IMR-90 (cell line): ENCODE data around the gene IFI30. TPM values are rescaled to one million over a fixed set of nuclear protein-coding genes. Genes with fewer than 3 reads are reported as not detected.

Experiments
- ATAC-seq: fragments of 200-7000 bp; cut with Tn5 transposase; 2 replicates; pipeline ENCODE4 v1.9.1; 2020; ENCODE audit warnings: low read depth, mild to moderate bottlenecking, moderate library complexity
- BruUV-seq: library from RNA; stranded (reverse); fragments of 400-500 nt; replicated peaks from 2 replicates; lab custom pipeline; 2021; lab: Mats Ljungman, UMichigan
- CTCF ChIA-PET: fragments of 300-600 bp; formaldehyde crosslinking; extraction: SDS; loops from one replicate; lab custom pipeline; 2021; ENCODE audit warnings: antibody characterized with exemption; lab: Yijun Ruan, JAX
- POLR2A ChIA-PET: fragments of 300-600 bp; sonication (Branson Sonifier 250); formaldehyde crosslinking; loops from one replicate; lab custom pipeline; 2022; ENCODE audit warnings: antibody characterized with exemption; ENCODE audit not compliant: unreplicated experiment; lab: Charles Lee
- DNase-seq: peaks from one replicate; pipeline ENCODE4 v3.0.0; 2013
- H2AFZ ChIP-seq: replicated peaks from 2 replicates; pipeline ENCODE3; 2013; ENCODE audit warnings: low read length, mild to moderate bottlenecking; ENCODE audit not compliant: poor library complexity
- H2AK5ac ChIP-seq: 2 replicates; pipeline ENCODE4 v1.6.1; 2013; ENCODE audit warnings: low read depth, low read length, inconsistent platforms
- H2AK9ac ChIP-seq: replicated peaks from 2 replicates; pipeline ENCODE3; 2013; ENCODE audit warnings: mild to moderate bottlenecking, low read depth, low read length, moderate library complexity; ENCODE audit not compliant: poor library complexity
- H2BK120ac ChIP-seq: 2 replicates; pipeline ENCODE4 v1.6.1; 2013; ENCODE audit warnings: low read depth, low read length, inconsistent platforms
- H2BK15ac ChIP-seq: 3 replicates; pipeline ENCODE4 v1.6.1; 2013; ENCODE audit warnings: low read depth, low read length, inconsistent platforms
- H2BK20ac ChIP-seq: 2 replicates; pipeline ENCODE4 v1.6.1; 2013; ENCODE audit warnings: low read depth, mild to moderate bottlenecking, inconsistent platforms, low read length, moderate library complexity
- H2BK5ac ChIP-seq: 2 replicates; pipeline ENCODE4 v1.6.1; 2013; ENCODE audit warnings: mild to moderate bottlenecking, low read depth, low read length, inconsistent platforms; ENCODE audit not compliant: poor library complexity, severe bottlenecking
- H3K14ac ChIP-seq: replicated peaks from 2 replicates; pipeline ENCODE4 v1.6.1; 2013; ENCODE audit warnings: low read depth, low read length, inconsistent platforms
- H3K18ac ChIP-seq: 2 replicates; pipeline ENCODE4 v1.6.1; 2013; ENCODE audit warnings: low read depth, low read length, control low read depth
- H3K23ac ChIP-seq: 2 replicates; pipeline ENCODE4 v1.6.1; 2013; ENCODE audit warnings: low read depth, low read length, inconsistent platforms
- H3K27ac ChIP-seq: 2 replicates; pipeline ENCODE4 v1.5.1; 2013; ENCODE audit warnings: mild to moderate bottlenecking, control low read depth, low read length; ENCODE audit not compliant: insufficient read depth
- H3K27me3 ChIP-seq: 2 replicates; pipeline ENCODE4 v1.6.1; 2013; ENCODE audit warnings: low read length; ENCODE audit not compliant: control insufficient read depth, insufficient read depth
- H3K36me3 ChIP-seq: 2 replicates; pipeline ENCODE4 v1.6.1; 2013; ENCODE audit warnings: low read length, mixed read lengths; ENCODE audit not compliant: control insufficient read depth, insufficient read depth
- H3K4ac ChIP-seq: 2 replicates; pipeline ENCODE4 v1.6.1; 2013; ENCODE audit warnings: low read depth, low read length, inconsistent platforms
- H3K4me1 ChIP-seq: 2 replicates; pipeline ENCODE4 v1.6.1; 2013; ENCODE audit warnings: low read length, mixed read lengths; ENCODE audit not compliant: control insufficient read depth, insufficient read depth
- H3K4me2 ChIP-seq: 2 replicates; pipeline ENCODE4 v1.6.1; 2013; ENCODE audit warnings: low read depth, mild to moderate bottlenecking, control low read depth, low read length, moderate library complexity
- H3K4me3 ChIP-seq: 2 replicates; pipeline ENCODE4 v1.5.1; 2013; ENCODE audit warnings: low read depth, mild to moderate bottlenecking, control low read depth, low read length, moderate library complexity; ENCODE audit not compliant: insufficient read depth
- H3K56ac ChIP-seq: 2 replicates; pipeline ENCODE4 v1.6.1; 2013; ENCODE audit warnings: low read length, inconsistent platforms; ENCODE audit not compliant: insufficient read depth; ENCODE audit errors: extremely low read depth
- H3K79me1 ChIP-seq, 2 experiments: 2 replicates each; pipeline ENCODE4 v1.6.1; 2013; ENCODE audit warnings: low read length in 2 of 2, inconsistent platforms in 1 of 2, low read depth in 1 of 2
- H3K9ac ChIP-seq: 2 replicates; pipeline ENCODE4 v1.6.1; 2013; ENCODE audit warnings: low read depth, low read length, control low read depth
- H3K9me1 ChIP-seq: 2 replicates; pipeline ENCODE4 v1.6.1; 2013; ENCODE audit warnings: low read length, inconsistent platforms; ENCODE audit not compliant: insufficient read depth
- H3K9me3 ChIP-seq: 2 replicates; pipeline ENCODE4 v1.6.1; 2013; ENCODE audit warnings: low read length; ENCODE audit not compliant: control insufficient read depth, insufficient read depth
- H4K20me1 ChIP-seq: 2 replicates; pipeline ENCODE4 v1.6.1; 2013; ENCODE audit warnings: low read length, inconsistent platforms; ENCODE audit not compliant: insufficient read depth
- H4K5ac ChIP-seq: 2 replicates; pipeline ENCODE4 v1.6.1; 2013; ENCODE audit warnings: mild to moderate bottlenecking, low read depth, low read length, control low read depth
- H4K8ac ChIP-seq, 2 experiments: 2 replicates each; pipeline ENCODE4 v1.6.1; 2013; ENCODE audit warnings: low read depth in 2 of 2, low read length in 2 of 2, control low read depth in 1 of 2, inconsistent platforms in 1 of 2
- H4K91ac ChIP-seq: 2 replicates; pipeline ENCODE4 v1.6.1; 2013; ENCODE audit warnings: low read depth, low read length, inconsistent platforms; ENCODE audit not compliant: insufficient read depth
- CHD1 ChIP-seq: IDR thresholded peaks from 2 replicates; pipeline ENCODE4 v1.6.1; 2012; ENCODE audit warnings: low read depth, low read length, improper control_type of control experiment
- MAZ ChIP-seq: IDR thresholded peaks from 2 replicates; pipeline ENCODE4 v1.6.1; 2012; ENCODE audit warnings: low read depth, mild to moderate bottlenecking, low read length, improper control_type of control experiment, moderate library complexity, borderline replicate concordance
- POLR2A ChIP-seq: IDR thresholded peaks from 2 replicates; pipeline ENCODE4 v1.6.1; 2012; ENCODE audit warnings: mild to moderate bottlenecking, low read depth, low read length
- RAD21 ChIP-seq: IDR thresholded peaks from 2 replicates; pipeline ENCODE4 v1.6.1; 2012; ENCODE audit warnings: low read length, improper control_type of control experiment
- RCOR1 ChIP-seq: IDR thresholded peaks from 2 replicates; pipeline ENCODE4 v1.6.1; 2012; ENCODE audit warnings: mild to moderate bottlenecking, low read length, improper control_type of control experiment; ENCODE audit not compliant: insufficient replicate concordance
- RFX5 ChIP-seq: IDR thresholded peaks from 2 replicates; pipeline ENCODE4 v1.8.0; 2012; ENCODE audit warnings: low read depth, mild to moderate bottlenecking, low read length, moderate library complexity
- SMC3 ChIP-seq: fragments of 150-350 bp; IDR thresholded peaks from 2 replicates; pipeline ENCODE4 v1.6.1; 2016; ENCODE audit warnings: low read depth, mild to moderate bottlenecking, antibody characterized with exemption, low read length, moderate library complexity
- WGBS, 2 experiments: methylation state at CpG; one replicate each; pipeline versions ENCODE4 v1.1.5 to v1.1.7; 2013; ENCODE audit warnings: missing lambda C conversion rate in 2 of 2; ENCODE audit not compliant: insufficient read length in 1 of 2; ENCODE audit errors: extremely low coverage in 2 of 2; 5-methylcytosine and 5-hydroxymethylcytosine counted together
- dilution Hi-C: fragments of 300-500 bp; cut with HindIII; formaldehyde crosslinking; loops from one replicate; pipeline ENCODE4 v1.14.3; 2018; ENCODE audit warnings: low sequenced_read_pairs; ENCODE audit not compliant: unreplicated experiment
- in situ Hi-C: fragments of 300-500 bp; cut with MboI; formaldehyde crosslinking; loops from 3 replicates; pipeline ENCODE4 v1.14.3; 2019; ENCODE audit warnings: low sequenced_read_pairs, inconsistent platforms, mixed read lengths
- intact Hi-C: fragments of 100-400 bp; cut with micrococcal nuclease; formaldehyde crosslinking; loops from 2 replicates; pipeline ENCODE4 v1.10.0; 2022
- polyA plus RNA-seq, 3 experiments: library from polyadenylated mRNA; depleted of rRNA; stranded (reverse); fragments of >200 nt; gene quantifications; 2 replicates each; pipeline ENCODE4 v1.2.3, GENCODE V29; 2012; ENCODE audit warnings: low replicate concordance in 1 of 3
- total RNA-seq: library from RNA; depleted of rRNA; stranded (reverse); fragments of >200 nt; gene quantifications from 2 replicates; pipeline ENCODE4 v1.2.3, GENCODE V29; 2012

IFI30 gene
- total and polyA plus RNA-seq, 2 of the 4 experiments (the other 2 are of a cell fraction), result 2.3 TPM

GRCh38 chr19:18153556-18154134, 20.0 kb upstream of the IFI30 start:
- Histone ChIP-seq H3K36me3 (peaks cover 10% of the 10 kb centered on the region; the same call in 1 of the 2 replicates), H3K27me3 (no peaks in the 10 kb centered on the region), H2BK5ac (peak overlapping the region; percentile 63), H2AFZ (peak overlapping the region; percentile 98), H3K9me3 (no peaks in the 10 kb centered on the region), H3K18ac (peak overlapping the region; percentile 34; the same call in 1 of the 2 replicates), H3K9ac (peak overlapping the region; percentile 97), H4K5ac (no peak overlapping the region), H4K20me1 (peaks cover 29% of the 10 kb centered on the region), H2BK15ac (no peak overlapping the region), H2AK9ac (peak overlapping the region; percentile 94), H4K8ac (peak overlapping the region in 1 of 2 experiments; percentile 79; a peak in 2 of 4 replicates), H3K27ac (peak overlapping the region; percentile 74), H3K23ac (peak overlapping the region; percentile 63; the same call in 1 of the 2 replicates), H3K9me1 (peaks cover 17% of the 10 kb centered on the region), H2AK5ac (peak overlapping the region; percentile 27), H3K4me1 (peaks cover 19% of the 10 kb centered on the region), H3K14ac (peak overlapping the region; percentile 96; the same call in 1 of the 2 replicates), H4K91ac (peak overlapping the region; percentile 59; the same call in 1 of the 2 replicates), H3K4me2 (peak overlapping the region; percentile 99), H3K4ac (peak overlapping the region; percentile 73), H3K56ac (no peak overlapping the region; the same call in 1 of the 2 replicates), H3K4me3 (peak overlapping the region; percentile 98), H2BK20ac (no peak overlapping the region), H2BK120ac (no peak overlapping the region), H3K79me1 (peaks cover 15 to 45% of the 10 kb centered on the region in 2 experiments; a peak in 3 of 4 replicates)
- CTCF ChIA-PET, result no interaction called here
- TF ChIP-seq RAD21, result no peak
- no peak for TF ChIP-seq RCOR1
- TF ChIP-seq POLR2A, result 0 out of 2 replicates have a peak, but pooled peaks have one; percentile 8
- no peak for TF ChIP-seq RFX5
- TF ChIP-seq SMC3, result no peak
- no peak for TF ChIP-seq CHD1
- TF ChIP-seq MAZ, result no peak
- intact Hi-C loops (loop anchor here (5.0 to 10.0 kb wide), 2 partner anchors 41 to 149 kb away; partner anchors contain the start of gene ARRDC2), in situ Hi-C loops (no loop called here), dilution Hi-C loops (no loop called here)
- DNase-seq (no peak), ATAC-seq (0 out of 2 replicates have a peak, but pooled peaks have one; percentile 1)
- POLR2A ChIA-PET, result no interaction called here
- BruUV-seq, result no TSS peak
- 0% methylated on average over 21 of the region's 38 CpGs; no CpG with 5 or more reads in 1 of the 2 experiments for WGBS, 2 experiments
